ENCODE data around the gene FUCA1.

DNA sequence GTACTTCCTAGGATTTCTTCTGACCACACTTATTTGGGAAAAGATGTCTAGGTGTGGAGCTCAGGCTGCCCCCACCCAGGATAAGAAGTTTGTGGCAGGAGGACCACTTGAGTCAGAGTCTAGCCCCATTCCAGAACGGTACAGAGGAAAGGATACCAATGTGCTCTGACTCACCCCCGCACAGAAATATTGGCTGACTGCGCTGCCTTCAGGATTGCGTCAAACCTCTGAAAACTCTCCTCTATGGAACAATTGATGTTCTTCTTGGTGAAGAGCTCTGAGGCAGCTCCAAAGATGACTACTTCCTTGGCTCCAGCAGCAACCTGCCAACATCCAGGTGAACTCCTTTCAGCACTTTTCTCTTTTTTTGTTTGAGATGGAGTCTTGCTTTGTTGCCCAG lies 54.1 kb downstream of the FUCA1 start:
- TF ChIP-seq, protein P1, sequence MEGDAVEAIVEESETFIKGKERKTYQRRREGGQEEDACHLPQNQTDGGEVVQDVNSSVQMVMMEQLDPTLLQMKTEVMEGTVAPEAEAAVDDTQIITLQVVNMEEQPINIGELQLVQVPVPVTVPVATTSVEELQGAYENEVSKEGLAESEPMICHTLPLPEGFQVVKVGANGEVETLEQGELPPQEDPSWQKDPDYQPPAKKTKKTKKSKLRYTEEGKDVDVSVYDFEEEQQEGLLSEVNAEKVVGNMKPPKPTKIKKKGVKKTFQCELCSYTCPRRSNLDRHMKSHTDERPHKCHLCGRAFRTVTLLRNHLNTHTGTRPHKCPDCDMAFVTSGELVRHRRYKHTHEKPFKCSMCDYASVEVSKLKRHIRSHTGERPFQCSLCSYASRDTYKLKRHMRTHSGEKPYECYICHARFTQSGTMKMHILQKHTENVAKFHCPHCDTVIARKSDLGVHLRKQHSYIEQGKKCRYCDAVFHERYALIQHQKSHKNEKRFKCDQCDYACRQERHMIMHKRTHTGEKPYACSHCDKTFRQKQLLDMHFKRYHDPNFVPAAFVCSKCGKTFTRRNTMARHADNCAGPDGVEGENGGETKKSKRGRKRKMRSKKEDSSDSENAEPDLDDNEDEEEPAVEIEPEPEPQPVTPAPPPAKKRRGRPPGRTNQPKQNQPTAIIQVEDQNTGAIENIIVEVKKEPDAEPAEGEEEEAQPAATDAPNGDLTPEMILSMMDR (IDR thresholded peaks at IDR 0.05): no peak
- no peak for TF ChIP-seq POLR2AphosphoS5 (IDR thresholded peaks at IDR 0.05; ENCODE audit: low read depth, low read length)
- TF ChIP-seq SIN3A (IDR thresholded peaks at IDR 0.05; ENCODE audit: borderline replicate concordance, insufficient read depth, low read depth, low read length): no peak
